H1 (cell line): ENCODE measurements around the gene ZNF451. TPM values are rescaled to one million over a fixed set of nuclear protein-coding genes. Genes with fewer than 3 reads are reported as not detected.

Experiments used
- CTCF ChIA-PET: fragments of 300-600 bp; sonication (Branson Sonifier 250); formaldehyde crosslinking; loops from one replicate; lab custom pipeline; 2021; ENCODE audit not compliant: partially characterized antibody; lab: Charles Lee
- POLR2A ChIA-PET: fragments of 300-600 bp; sonication (Branson Sonifier 250); formaldehyde crosslinking; loops from one replicate; lab custom pipeline; 2021; ENCODE audit warnings: inconsistent platforms; ENCODE audit not compliant: partially characterized antibody; lab: Charles Lee
- DNase-seq, 2 experiments: peaks; one replicate each; pipeline versions ENCODE4 v3.0.0 to v3.0.0-alpha.2; 2010 to 2022; ENCODE audit warnings: low spot score in 2 of 2, low read depth in 1 of 2, mixed read lengths in 1 of 2
- FAIRE-seq: peaks from 2 replicates; lab custom pipeline; 2011; peaks lifted over from hg19 to GRCh38; lab: Jason Lieb, UNC
- H2AFZ ChIP-seq: 2 replicates; pipeline ENCODE4 v1.8.1; 2012; ENCODE audit warnings: low read length, inconsistent platforms
- H2AK5ac ChIP-seq: 2 replicates; pipeline ENCODE4 v1.6.1; 2013; ENCODE audit warnings: low read depth, low read length
- H2BK120ac ChIP-seq: replicated peaks from 2 replicates; pipeline ENCODE3; 2013; ENCODE audit warnings: low read depth, low read length, inconsistent platforms
- H2BK12ac ChIP-seq: 2 replicates; pipeline ENCODE4 v1.6.1; 2013; ENCODE audit warnings: low read depth, low read length
- H2BK15ac ChIP-seq: 2 replicates; pipeline ENCODE4 v1.6.1; 2013; ENCODE audit warnings: low read length
- H2BK20ac ChIP-seq: 2 replicates; pipeline ENCODE4 v1.6.1; 2013; ENCODE audit warnings: low read length
- H2BK5ac ChIP-seq: 2 replicates; pipeline ENCODE4 v1.6.1; 2013; ENCODE audit warnings: low read depth, low read length
- H3K14ac ChIP-seq: 2 replicates; pipeline ENCODE4 v1.6.1; 2013; ENCODE audit warnings: inconsistent platforms; ENCODE audit not compliant: insufficient read length
- H3K18ac ChIP-seq: 2 replicates; pipeline ENCODE4 v1.6.1; 2013; ENCODE audit warnings: low read length; ENCODE audit errors: extremely low read depth
- H3K23ac ChIP-seq: 2 replicates; pipeline ENCODE4 v1.6.1; 2013; ENCODE audit warnings: inconsistent platforms; ENCODE audit not compliant: insufficient read length
- H3K23me2 ChIP-seq: 2 replicates; pipeline ENCODE4 v1.6.1; 2013; ENCODE audit warnings: low read depth, low read length
- H3K27ac ChIP-seq: 2 replicates; pipeline ENCODE4 v1.6.1; 2011; ENCODE audit warnings: low read depth, low read length, inconsistent platforms
- H3K27me3 ChIP-seq, 4 experiments: replicated peaks in 1 of 4; 1 replicate in 1 of 4; 2 replicates in 3 of 4; pipeline versions ENCODE4 v1.6.1 to v1.8.1; 2011 to 2013; ENCODE audit warnings: low read length in 3 of 4, mild to moderate bottlenecking in 3 of 4, inconsistent platforms in 2 of 4, mixed read lengths in 2 of 4, moderate library complexity in 1 of 4; ENCODE audit not compliant: control insufficient read depth in 3 of 4, insufficient read depth in 3 of 4; ENCODE audit errors: extremely low read depth in 1 of 4
- H3K36me3 ChIP-seq, 4 experiments: 2 replicates each; pipeline versions ENCODE4 v1.6.1 to v1.8.1; 2011 to 2013; ENCODE audit warnings: mild to moderate bottlenecking in 4 of 4, low read length in 3 of 4, moderate library complexity in 2 of 4, control low read depth in 1 of 4, inconsistent platforms in 1 of 4; ENCODE audit not compliant: insufficient read depth in 4 of 4, control insufficient read depth in 2 of 4
- H3K4ac ChIP-seq: replicated peaks from 2 replicates; pipeline ENCODE3; 2013; ENCODE audit warnings: low read length, low read depth, mixed read lengths, inconsistent platforms; ENCODE audit not compliant: insufficient read length
- H3K4me1 ChIP-seq, 4 experiments: replicated peaks in 1 of 4; 1 replicate in 1 of 4; 2 replicates in 3 of 4; pipeline versions ENCODE4 v1.6.1 to v1.8.1; 2011 to 2013; ENCODE audit warnings: low read length in 3 of 4, inconsistent platforms in 2 of 4, mixed read lengths in 1 of 4; ENCODE audit not compliant: insufficient read depth in 4 of 4, control insufficient read depth in 3 of 4
- H3K4me2 ChIP-seq, 2 experiments: 2 replicates each; pipeline versions ENCODE4 v1.6.1 to v1.8.1; 2011 to 2013; ENCODE audit warnings: low read depth in 2 of 2, low read length in 2 of 2, control low read depth in 1 of 2, inconsistent platforms in 1 of 2, mild to moderate bottlenecking in 1 of 2; ENCODE audit not compliant: insufficient read depth in 1 of 2
- H3K4me3 ChIP-seq, 4 experiments: fragments of 200-600, 300-600 bp in 1 of 4; sonication (generic), shearing (Covaris generic), sonication (Bioruptor Twin) in 1 of 4; 2 replicates each; pipeline versions ENCODE4 v1.5.1 to v1.8.1; 2011 to 2016; ENCODE audit warnings: low read length in 4 of 4, low read depth in 3 of 4, control low read depth in 2 of 4, inconsistent platforms in 2 of 4, mild to moderate bottlenecking in 2 of 4, mixed read lengths in 1 of 4, moderate library complexity in 1 of 4; ENCODE audit not compliant: insufficient read depth in 2 of 4; ENCODE audit errors: extremely low read depth in 1 of 4
- H3K56ac ChIP-seq: replicated peaks from 2 replicates; pipeline ENCODE3; 2013; ENCODE audit warnings: low read depth, mild to moderate bottlenecking, mixed read lengths, low read length, inconsistent platforms; ENCODE audit not compliant: insufficient read length
- H3K79me1 ChIP-seq: 2 replicates; pipeline ENCODE4 v1.6.1; 2013; ENCODE audit warnings: low read depth, low read length, control low read depth
- H3K79me2 ChIP-seq, 2 experiments: 2 replicates each; pipeline versions ENCODE4 v1.6.1 to v1.8.1; 2012 to 2013; ENCODE audit warnings: low read length in 2 of 2, mild to moderate bottlenecking in 2 of 2, inconsistent platforms in 1 of 2; ENCODE audit not compliant: insufficient read depth in 2 of 2, control insufficient read depth in 1 of 2
- H3K9ac ChIP-seq, 4 experiments: replicated peaks in 1 of 4; 1 replicate in 1 of 4; 2 replicates in 3 of 4; pipeline versions ENCODE4 v1.6.1 to v1.8.1; 2011 to 2013; ENCODE audit warnings: low read depth in 3 of 4, low read length in 3 of 4, control low read depth in 2 of 4, mild to moderate bottlenecking in 2 of 4, moderate library complexity in 2 of 4, inconsistent platforms in 1 of 4; ENCODE audit errors: extremely low read depth in 1 of 4
- H3K9me3 ChIP-seq, 2 experiments: 2 replicates each; pipeline versions ENCODE4 v1.6.1 to v1.8.1; 2012 to 2013; ENCODE audit warnings: mild to moderate bottlenecking in 2 of 2, moderate library complexity in 2 of 2, control low read depth in 1 of 2, inconsistent platforms in 1 of 2, low read depth in 1 of 2, low read length in 1 of 2, mixed read lengths in 1 of 2; ENCODE audit not compliant: insufficient read depth in 2 of 2
- H4K20me1 ChIP-seq, 2 experiments: replicated peaks in 1 of 2; 2 replicates each; pipeline versions ENCODE3 to v1.8.1; 2011 to 2013; ENCODE audit warnings: inconsistent platforms in 2 of 2, low read length in 2 of 2, mild to moderate bottlenecking in 1 of 2; ENCODE audit not compliant: insufficient read depth in 2 of 2, control insufficient read depth in 1 of 2
- H4K5ac ChIP-seq: 2 replicates; pipeline ENCODE4 v1.6.1; 2013; ENCODE audit warnings: low read length, low read depth, mixed read lengths, inconsistent platforms; ENCODE audit not compliant: insufficient read length
- H4K8ac ChIP-seq: 2 replicates; pipeline ENCODE4 v1.8.0; 2013; ENCODE audit warnings: mild to moderate bottlenecking, moderate library complexity, low read length, inconsistent platforms; ENCODE audit not compliant: insufficient read depth; ENCODE audit errors: extremely low read depth
- H4K91ac ChIP-seq: replicated peaks from 2 replicates; pipeline ENCODE3; 2013; ENCODE audit warnings: low read length, mixed read lengths, inconsistent platforms; ENCODE audit not compliant: insufficient read length
- EGR1 ChIP-seq: IDR thresholded peaks from 2 replicates; pipeline ENCODE4 v1.6.1; 2011; ENCODE audit warnings: low read depth, low read length, borderline replicate concordance
- TAF1 ChIP-seq: IDR thresholded peaks from 2 replicates; pipeline ENCODE4 v1.6.1; 2011; ENCODE audit warnings: mild to moderate bottlenecking, low read depth, low read length
- WGBS, 2 experiments: shearing (Covaris generic) in 1 of 2; methylation state at CpG; one replicate each; pipeline versions ENCODE4 v1.1.6 to v1.1.7; 2013 to 2015; ENCODE audit warnings: low lambda C conversion rate in 2 of 2, mixed read lengths in 2 of 2, inconsistent platforms in 1 of 2, low coverage in 1 of 2, missing lambda C conversion rate in 1 of 2; ENCODE audit not compliant: insufficient replicate concordance in 2 of 2, insufficient coverage in 1 of 2, insufficient read length in 1 of 2; ENCODE audit errors: extremely low coverage in 1 of 2, missing lambda C conversion rate in 1 of 2; 5-methylcytosine and 5-hydroxymethylcytosine counted together
- polyA plus RNA-seq, 7 experiments: library from polyadenylated mRNA; depleted of rRNA in 3 of 7; stranded (reverse) in 5 of 7; unstranded in 2 of 7; fragments of >200 nt in 5 of 7; fragments of 200-250 nt in 2 of 7; gene quantifications; 1 replicate in 5 of 7; 2 replicates in 1 of 7; 4 replicates in 1 of 7; pipeline versions ENCODE4 v1.2.1 to v1.2.3, GENCODE V29; 2011 to 2013; ENCODE audit warnings: missing spikeins in 2 of 7, mixed read lengths in 2 of 7
- total RNA-seq: library from RNA; stranded (reverse); fragmentation: NEBNext Ultra II Directional; extraction: Animal tissue kit (Norgen Biotek cat#: 25700); gene quantifications from 2 replicates; pipeline ENCODE4 v1.2.1, GENCODE V29; 2021

ZNF451 gene
- total and polyA plus RNA-seq, 2 of the 8 experiments (the other 6 are each of a cell fraction or from before 2014, with no cell fraction given), result 10.7 to 56.8 TPM

GRCh38 chr6:57180596-57180995 is 90.6 kb downstream of the ZNF451 start:
- H4K5ac ChIP-seq, result no peak overlapping the region
- no peak for DNase-seq
- H3K36me3 ChIP-seq, result peaks cover 2 to 30% (median 10%) of the 10 kb centered on the region in 4 experiments; a peak in 5 of 8 replicates
- H2BK5ac ChIP-seq, result no peak overlapping the region
- H3K27ac ChIP-seq, result no peak overlapping the region
- H4K20me1 ChIP-seq, result peaks cover 0 to 2% of the 10 kb centered on the region in 2 experiments
- 55% methylated on average over 3 of the region's 3 CpGs; no CpG with 5 or more reads in 1 of the 2 experiments for WGBS, 2 experiments
- no peak overlapping the region for H3K23ac ChIP-seq
- FAIRE-seq, result no peak
- no peak overlapping the region for H2BK20ac ChIP-seq
- H3K23me2 ChIP-seq, result no peaks in the 10 kb centered on the region
- H2AFZ ChIP-seq, result no peak overlapping the region
- H4K8ac ChIP-seq, result no peak overlapping the region
- no peak overlapping the region for H3K18ac ChIP-seq
- no peaks in the 10 kb centered on the region for H3K9me3 ChIP-seq
- no peak overlapping the region for H3K9ac ChIP-seq
- H3K14ac ChIP-seq, result no peak overlapping the region
- peaks cover 0 to 52% of the 10 kb centered on the region in 2 experiments; a peak in 2 of 4 replicates for H3K79me2 ChIP-seq
- no peaks in the 10 kb centered on the region for H3K27me3 ChIP-seq
- peaks cover 2 to 4% (median 2%) of the 10 kb centered on the region in 4 experiments; a peak in 4 of 7 replicates for H3K4me1 ChIP-seq
- H3K56ac ChIP-seq, result no peak overlapping the region
- no peak overlapping the region for H4K91ac ChIP-seq
- no peak overlapping the region for H2BK15ac ChIP-seq
- H3K4me2 ChIP-seq, result no peak overlapping the region
- POLR2A ChIA-PET, result no interaction called here
- CTCF ChIA-PET, result interaction anchor here (0.6 kb wide), 1 partner anchor 288 kb away, joined by 3 read pairs; no protein-coding TSS in a partner anchor
- no peak overlapping the region for H3K4ac ChIP-seq
- no peak overlapping the region for H2BK120ac ChIP-seq
- no peak overlapping the region for H2AK5ac ChIP-seq
- no peak overlapping the region for H3K4me3 ChIP-seq
- no peak overlapping the region for H2BK12ac ChIP-seq
- no peaks in the 10 kb centered on the region; the same call in 1 of the 2 replicates for H3K79me1 ChIP-seq
- TF ChIP-seq EGR1 (no peak), TAF1 (no peak)
